Measurements from ENCODE around the gene UQCR10. TPM values are rescaled to one million over a fixed set of nuclear protein-coding genes. Genes with fewer than 3 reads are reported as not detected.

Gene UQCR10
- total RNA-seq, 1 experiment from 2014 or later, result 119 TPM

DNA sequence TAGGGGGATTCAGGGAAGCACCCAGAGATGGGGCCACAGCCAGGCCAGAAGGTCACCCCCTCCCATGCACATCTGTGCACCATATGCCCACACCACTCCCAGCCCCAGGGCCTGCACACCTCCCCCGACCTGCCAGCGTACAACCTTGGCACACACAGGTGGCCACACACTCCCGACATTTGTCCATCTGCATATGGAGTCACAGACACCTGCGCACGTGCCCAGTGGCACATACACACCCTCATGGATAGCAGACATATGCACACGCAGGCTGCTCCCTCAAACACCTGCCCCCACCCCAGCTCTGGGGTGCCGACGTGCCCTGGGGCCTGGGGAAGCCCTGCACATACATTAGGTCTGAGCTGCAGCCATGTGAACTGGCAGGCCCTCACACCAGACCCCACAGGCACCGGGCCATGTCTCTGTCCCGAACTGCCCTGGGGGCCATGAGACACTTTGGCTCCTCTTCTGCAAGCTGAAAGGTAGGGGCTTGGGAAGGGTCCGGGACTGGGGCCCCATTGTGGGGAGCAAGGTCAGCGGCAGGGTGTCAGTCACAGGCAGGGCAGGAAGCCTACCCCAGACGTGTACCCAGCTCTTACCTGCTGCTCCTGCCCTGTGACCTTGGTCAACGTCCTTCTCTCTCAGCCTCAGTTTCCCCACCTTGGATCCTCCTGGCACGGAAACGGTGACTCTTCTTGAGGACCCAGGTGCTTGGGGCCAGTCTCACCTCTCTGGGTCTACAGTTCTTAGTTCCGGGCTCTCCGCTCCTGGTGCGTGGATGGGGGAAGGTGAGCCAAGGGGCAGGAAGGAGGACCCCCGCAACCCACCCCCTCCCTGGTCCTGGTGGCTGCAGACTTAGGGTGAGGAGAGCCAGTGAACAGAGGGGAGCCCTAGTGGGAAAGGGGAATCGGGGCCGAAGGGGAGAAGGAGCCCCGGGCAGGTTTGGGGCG is 47.9 kb upstream of the UQCR10 start:
- H3K9me3 ChIP-seq (ENCODE audit: control insufficient read depth in 1 of 2, insufficient read depth in 1 of 2, low read depth in 1 of 2, low read length in 2 of 2), result no peaks in the 10 kb centered on the region
- ATAC-seq (no peak), DNase-seq (ENCODE audit: low read depth, low spot score) (no peak)
- no TSS peak for BruUV-seq (replicated peaks)
- H3K27me3 ChIP-seq (ENCODE audit: insufficient read depth, low read length), result no peaks in the 10 kb centered on the region
- no peak overlapping the region for H3K4me3 ChIP-seq (replicated peaks in 1 of 2; ENCODE audit: low read depth in 1 of 2, low read length in 2 of 2)
- H3K9me2 ChIP-seq (ENCODE audit: insufficient read depth), result no peaks in the 10 kb centered on the region
- H3K9ac ChIP-seq (ENCODE audit: low read length), result no peak overlapping the region
- no peaks in the 10 kb centered on the region for H4K20me1 ChIP-seq (ENCODE audit: insufficient read depth)
- ChIA-PET POLR2A (no interaction called here), CTCF (interaction anchor here (1.1 to 1.7 kb wide), 2 partner anchors 29 to 54 kb away, joined by 3 to 6 read pairs; no protein-coding TSS in a partner anchor), RAD21 (ENCODE audit: low non-redundant PET in 1 of 2, low total read pairs in 2 of 2, uncharacterized antibody in 2 of 2, unreplicated experiment in 2 of 2) (interaction anchor here in 1 of 2 experiments (0.6 kb wide), 1 partner anchor 367 kb away, joined by 3 read pairs; no protein-coding TSS in a partner anchor)
- H3K79me2 ChIP-seq (ENCODE audit: insufficient read depth, low read length), result no peaks in the 10 kb centered on the region
- peaks cover 0 to 5% of the 10 kb centered on the region in 2 experiments; a peak in 2 of 4 replicates for H3K4me1 ChIP-seq (ENCODE audit: control insufficient read depth in 1 of 2, insufficient read depth in 2 of 2, low read length in 2 of 2)
- H3K4me2 ChIP-seq (ENCODE audit: low read length), result no peak overlapping the region
- no peak overlapping the region for H2AFZ ChIP-seq (ENCODE audit: low read depth, low read length, poor library complexity, severe bottlenecking)
- H3K27ac ChIP-seq (ENCODE audit: low read depth, low read length), result no peak overlapping the region
- no peak for TF ChIP-seq SRF (IDR thresholded peaks at IDR 0.05; ENCODE audit: low read depth)
- TF ChIP-seq, protein P1, sequence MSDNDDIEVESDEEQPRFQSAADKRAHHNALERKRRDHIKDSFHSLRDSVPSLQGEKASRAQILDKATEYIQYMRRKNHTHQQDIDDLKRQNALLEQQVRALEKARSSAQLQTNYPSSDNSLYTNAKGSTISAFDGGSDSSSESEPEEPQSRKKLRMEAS (IDR thresholded peaks at IDR 0.05), result no peak
- no peak for TF ChIP-seq SIN3A (IDR thresholded peaks at IDR 0.05; ENCODE audit: low read depth)
- no peak for TF ChIP-seq TCF7L2 (IDR thresholded peaks at IDR 0.05; ENCODE audit: borderline replicate concordance, extremely low read depth, insufficient read depth, insufficient read length)
- TF ChIP-seq POLR2AphosphoS5 (IDR thresholded peaks at IDR 0.05; ENCODE audit: low read depth, low read length), result no peak
- no peak for TF ChIP-seq CEBPB (IDR thresholded peaks at IDR 0.05; ENCODE audit: low read depth)
- no peak for TF ChIP-seq ZNF274 (IDR thresholded peaks at IDR 0.05; ENCODE audit: low read depth, low read length)
- TF ChIP-seq, protein P2, sequence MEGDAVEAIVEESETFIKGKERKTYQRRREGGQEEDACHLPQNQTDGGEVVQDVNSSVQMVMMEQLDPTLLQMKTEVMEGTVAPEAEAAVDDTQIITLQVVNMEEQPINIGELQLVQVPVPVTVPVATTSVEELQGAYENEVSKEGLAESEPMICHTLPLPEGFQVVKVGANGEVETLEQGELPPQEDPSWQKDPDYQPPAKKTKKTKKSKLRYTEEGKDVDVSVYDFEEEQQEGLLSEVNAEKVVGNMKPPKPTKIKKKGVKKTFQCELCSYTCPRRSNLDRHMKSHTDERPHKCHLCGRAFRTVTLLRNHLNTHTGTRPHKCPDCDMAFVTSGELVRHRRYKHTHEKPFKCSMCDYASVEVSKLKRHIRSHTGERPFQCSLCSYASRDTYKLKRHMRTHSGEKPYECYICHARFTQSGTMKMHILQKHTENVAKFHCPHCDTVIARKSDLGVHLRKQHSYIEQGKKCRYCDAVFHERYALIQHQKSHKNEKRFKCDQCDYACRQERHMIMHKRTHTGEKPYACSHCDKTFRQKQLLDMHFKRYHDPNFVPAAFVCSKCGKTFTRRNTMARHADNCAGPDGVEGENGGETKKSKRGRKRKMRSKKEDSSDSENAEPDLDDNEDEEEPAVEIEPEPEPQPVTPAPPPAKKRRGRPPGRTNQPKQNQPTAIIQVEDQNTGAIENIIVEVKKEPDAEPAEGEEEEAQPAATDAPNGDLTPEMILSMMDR (IDR thresholded peaks at IDR 0.05 in 2 of 3, conservative IDR thresholded peaks at IDR 0.05 in 1 of 3; ENCODE audit: borderline replicate concordance in 1 of 3, insufficient read depth in 1 of 3, low read depth in 2 of 3, low read length in 2 of 3), result no peak
- TF ChIP-seq POLR2A (IDR thresholded peaks at IDR 0.05; ENCODE audit: borderline replicate concordance, extremely low read depth, insufficient read depth, insufficient read length), result no peak
- no peak for TF ChIP-seq FOSL1 (IDR thresholded peaks at IDR 0.05; ENCODE audit: low read depth)
- TF ChIP-seq EGR1 (IDR thresholded peaks at IDR 0.05; ENCODE audit: low read depth), result no peak
- TF ChIP-seq, protein P3, sequence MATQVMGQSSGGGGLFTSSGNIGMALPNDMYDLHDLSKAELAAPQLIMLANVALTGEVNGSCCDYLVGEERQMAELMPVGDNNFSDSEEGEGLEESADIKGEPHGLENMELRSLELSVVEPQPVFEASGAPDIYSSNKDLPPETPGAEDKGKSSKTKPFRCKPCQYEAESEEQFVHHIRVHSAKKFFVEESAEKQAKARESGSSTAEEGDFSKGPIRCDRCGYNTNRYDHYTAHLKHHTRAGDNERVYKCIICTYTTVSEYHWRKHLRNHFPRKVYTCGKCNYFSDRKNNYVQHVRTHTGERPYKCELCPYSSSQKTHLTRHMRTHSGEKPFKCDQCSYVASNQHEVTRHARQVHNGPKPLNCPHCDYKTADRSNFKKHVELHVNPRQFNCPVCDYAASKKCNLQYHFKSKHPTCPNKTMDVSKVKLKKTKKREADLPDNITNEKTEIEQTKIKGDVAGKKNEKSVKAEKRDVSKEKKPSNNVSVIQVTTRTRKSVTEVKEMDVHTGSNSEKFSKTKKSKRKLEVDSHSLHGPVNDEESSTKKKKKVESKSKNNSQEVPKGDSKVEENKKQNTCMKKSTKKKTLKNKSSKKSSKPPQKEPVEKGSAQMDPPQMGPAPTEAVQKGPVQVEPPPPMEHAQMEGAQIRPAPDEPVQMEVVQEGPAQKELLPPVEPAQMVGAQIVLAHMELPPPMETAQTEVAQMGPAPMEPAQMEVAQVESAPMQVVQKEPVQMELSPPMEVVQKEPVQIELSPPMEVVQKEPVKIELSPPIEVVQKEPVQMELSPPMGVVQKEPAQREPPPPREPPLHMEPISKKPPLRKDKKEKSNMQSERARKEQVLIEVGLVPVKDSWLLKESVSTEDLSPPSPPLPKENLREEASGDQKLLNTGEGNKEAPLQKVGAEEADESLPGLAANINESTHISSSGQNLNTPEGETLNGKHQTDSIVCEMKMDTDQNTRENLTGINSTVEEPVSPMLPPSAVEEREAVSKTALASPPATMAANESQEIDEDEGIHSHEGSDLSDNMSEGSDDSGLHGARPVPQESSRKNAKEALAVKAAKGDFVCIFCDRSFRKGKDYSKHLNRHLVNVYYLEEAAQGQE (IDR thresholded peaks at IDR 0.05; ENCODE audit: low read depth), result no peak
- TF ChIP-seq EZH2 (IDR thresholded peaks at IDR 0.05), result no peak
- intact Hi-C loops (cut with micrococcal nuclease), result no loop called here
- H3K36me3 ChIP-seq (ENCODE audit: control insufficient read depth in 1 of 2, insufficient read depth in 2 of 2, low read length in 2 of 2), result no peaks in the 10 kb centered on the region

All from HCT116 (cell line).